Measurements from ENCODE around the gene OSCP1. TPM values are rescaled to one million over a fixed set of nuclear protein-coding genes. Genes with fewer than 3 reads are reported as not detected.

OSCP1 gene
- total and polyA plus RNA-seq, 4 donors, result 20.0 to 27.9 (median 22.7) TPM

- Histone ChIP-seq H3K4me3 (ENCODE audit: low read depth, low read length) (no peak overlapping the region), H3K27ac (ENCODE audit: low read depth, low read length) (no peak overlapping the region), H3K9me3 (ENCODE audit: control insufficient read depth, insufficient read depth, low read length) (no peaks in the 10 kb centered on the region), H3K4me1 (ENCODE audit: control insufficient read depth, insufficient read depth, low read length) (peaks cover 18% of the 10 kb centered on the region), H3K27me3 (ENCODE audit: control insufficient read depth, insufficient read depth, low read length) (no peaks in the 10 kb centered on the region), H3K36me3 (ENCODE audit: control insufficient read depth, insufficient read depth, low read length) (peaks cover 43% of the 10 kb centered on the region)
- DNase-seq (ENCODE audit: low read depth in 4 of 6, low spot score in 6 of 6), result peak in 1 of 6 donors; percentile 35
- WGBS (ENCODE audit: insufficient coverage), result 81% methylated on average over 2 of the region's 2 CpGs
Measured at GRCh38 chr1:36389261-36389660, 61.0 kb downstream of the OSCP1 start.

GRCh38 chr1:36387141-36387949 lies 62.9 kb downstream of the OSCP1 start:
- Histone ChIP-seq H3K27ac (ENCODE audit: low read depth, low read length) (peak overlapping the region; percentile 93), H3K36me3 (ENCODE audit: control insufficient read depth, insufficient read depth, low read length) (peaks cover 25% of the 10 kb centered on the region), H3K9me3 (ENCODE audit: control insufficient read depth, insufficient read depth, low read length) (no peaks in the 10 kb centered on the region), H3K4me3 (ENCODE audit: low read depth, low read length) (no peak overlapping the region), H3K4me1 (ENCODE audit: control insufficient read depth, insufficient read depth, low read length) (peaks cover 29% of the 10 kb centered on the region), H3K27me3 (ENCODE audit: control insufficient read depth, insufficient read depth, low read length) (no peaks in the 10 kb centered on the region)
- DNase-seq (ENCODE audit: low read depth in 4 of 6, low spot score in 6 of 6), result peak in 2 of 6 donors; percentile 54 to 85
- WGBS (ENCODE audit: insufficient coverage), result 59% methylated on average over 6 of the region's 10 CpGs

- Histone ChIP-seq H3K27me3 (ENCODE audit: control insufficient read depth, insufficient read depth, low read length) (no peaks in the 10 kb centered on the region), H3K4me1 (ENCODE audit: control insufficient read depth, insufficient read depth, low read length) (peaks cover 29% of the 10 kb centered on the region), H3K9me3 (ENCODE audit: control insufficient read depth, insufficient read depth, low read length) (no peaks in the 10 kb centered on the region), H3K27ac (ENCODE audit: low read depth, low read length) (peak overlapping the region; percentile 93), H3K36me3 (ENCODE audit: control insufficient read depth, insufficient read depth, low read length) (peaks cover 24% of the 10 kb centered on the region), H3K4me3 (ENCODE audit: low read depth, low read length) (peak overlapping the region; percentile 66)
- 1% methylated on average over 13 of the region's 14 CpGs for WGBS (ENCODE audit: insufficient coverage)
- peak in 2 of 6 donors; percentile 89 to 90 for DNase-seq (ENCODE audit: low read depth in 4 of 6, low spot score in 6 of 6)
Measured at GRCh38 chr1:36386265-36387140, 63.7 kb downstream of the OSCP1 start.

GRCh38 chr1:36385410-36386264 lies 64.6 kb downstream of the OSCP1 start, which contains the start of gene STK40:
STK40 (minus strand) TSS chr1:36385924; CDS start chr1:36361332, 24,592 bp downstream.
- Histone ChIP-seq H3K36me3 (ENCODE audit: control insufficient read depth, insufficient read depth, low read length) (peaks cover 15% of the 10 kb centered on the region), H3K4me3 (ENCODE audit: low read depth, low read length) (peak within 1 kb of the TSS; percentile 71), H3K4me1 (ENCODE audit: control insufficient read depth, insufficient read depth, low read length) (peaks cover 29% of the 10 kb centered on the region), H3K27me3 (ENCODE audit: control insufficient read depth, insufficient read depth, low read length) (no peaks in the 10 kb centered on the region), H3K27ac (ENCODE audit: low read depth, low read length) (peak within 1 kb of the TSS; percentile 93), H3K9me3 (ENCODE audit: control insufficient read depth, insufficient read depth, low read length) (no peaks in the 10 kb centered on the region)
- peak; percentile 90 to 100 (median 98) for DNase-seq (ENCODE audit: low read depth in 4 of 6, low spot score in 6 of 6)
- under 1% methylated on average over 73 of the region's 82 CpGs for WGBS (ENCODE audit: insufficient coverage)

- peaks cover 7% of the 10 kb centered on the region for H3K36me3 ChIP-seq (ENCODE audit: control insufficient read depth, insufficient read depth, low read length)
- 3% methylated on average over 22 of the region's 25 CpGs for WGBS (ENCODE audit: insufficient coverage)
- H3K9me3 ChIP-seq (ENCODE audit: control insufficient read depth, insufficient read depth, low read length), result no peaks in the 10 kb centered on the region
- peak in 2 of 6 donors; percentile 56 to 80 for DNase-seq (ENCODE audit: low read depth in 4 of 6, low spot score in 6 of 6)
- H3K27me3 ChIP-seq (ENCODE audit: control insufficient read depth, insufficient read depth, low read length), result no peaks in the 10 kb centered on the region
- peak overlapping the region; percentile 71 for H3K4me3 ChIP-seq (ENCODE audit: low read depth, low read length)
- H3K27ac ChIP-seq (ENCODE audit: low read depth, low read length), result peak overlapping the region; percentile 69
- peaks cover 29% of the 10 kb centered on the region for H3K4me1 ChIP-seq (ENCODE audit: control insufficient read depth, insufficient read depth, low read length)
Measured at GRCh38 chr1:36384542-36385409, 65.5 kb downstream of the OSCP1 start.

- Histone ChIP-seq H3K36me3 (ENCODE audit: control insufficient read depth, insufficient read depth, low read length) (peaks cover 14% of the 10 kb centered on the region), H3K4me3 (ENCODE audit: low read depth, low read length) (no peak overlapping the region), H3K27me3 (ENCODE audit: control insufficient read depth, insufficient read depth, low read length) (no peaks in the 10 kb centered on the region), H3K27ac (ENCODE audit: low read depth, low read length) (no peak overlapping the region), H3K9me3 (ENCODE audit: control insufficient read depth, insufficient read depth, low read length) (no peaks in the 10 kb centered on the region), H3K4me1 (ENCODE audit: control insufficient read depth, insufficient read depth, low read length) (peaks cover 29% of the 10 kb centered on the region)
- WGBS (ENCODE audit: insufficient coverage), result 83% methylated on average over 4 of the region's 4 CpGs
- DNase-seq (ENCODE audit: low read depth in 4 of 6, low spot score in 6 of 6), result no peak
Measured at GRCh38 chr1:36383240-36383639, 67.0 kb downstream of the OSCP1 start.

- no peak for DNase-seq (ENCODE audit: low read depth in 4 of 6, low spot score in 6 of 6)
- H3K9me3 ChIP-seq (ENCODE audit: control insufficient read depth, insufficient read depth, low read length), result no peaks in the 10 kb centered on the region
- H3K27me3 ChIP-seq (ENCODE audit: control insufficient read depth, insufficient read depth, low read length), result no peaks in the 10 kb centered on the region
- peaks cover 29% of the 10 kb centered on the region for H3K4me1 ChIP-seq (ENCODE audit: control insufficient read depth, insufficient read depth, low read length)
- no CpG with 5 or more reads among the region's 4 CpGs for WGBS (ENCODE audit: insufficient coverage)
- H3K4me3 ChIP-seq (ENCODE audit: low read depth, low read length), result no peak overlapping the region
- no peak overlapping the region for H3K27ac ChIP-seq (ENCODE audit: low read depth, low read length)
- H3K36me3 ChIP-seq (ENCODE audit: control insufficient read depth, insufficient read depth, low read length), result peaks cover 16% of the 10 kb centered on the region
Measured at GRCh38 chr1:36382669-36383068, 67.6 kb downstream of the OSCP1 start.

GRCh38 chr1:36382231-36382630 lies 68.0 kb downstream of the OSCP1 start:
- peaks cover 29% of the 10 kb centered on the region for H3K4me1 ChIP-seq (ENCODE audit: control insufficient read depth, insufficient read depth, low read length)
- H3K9me3 ChIP-seq (ENCODE audit: control insufficient read depth, insufficient read depth, low read length), result no peaks in the 10 kb centered on the region
- no peak for DNase-seq (ENCODE audit: low read depth in 4 of 6, low spot score in 6 of 6)
- H3K27ac ChIP-seq (ENCODE audit: low read depth, low read length), result no peak overlapping the region
- H3K4me3 ChIP-seq (ENCODE audit: low read depth, low read length), result no peak overlapping the region
- H3K36me3 ChIP-seq (ENCODE audit: control insufficient read depth, insufficient read depth, low read length), result peaks cover 18% of the 10 kb centered on the region
- H3K27me3 ChIP-seq (ENCODE audit: control insufficient read depth, insufficient read depth, low read length), result no peaks in the 10 kb centered on the region
- WGBS (ENCODE audit: insufficient coverage), result 92% methylated on average over 9 of the region's 9 CpGs

Measured in spinal cord (tissue), 10 donors.